HepG2 (cell line): ENCODE results near the gene SLC35B2. TPM values are rescaled to one million over a fixed set of nuclear protein-coding genes. Genes with fewer than 3 reads are reported as not detected.

Source experiments
- ADNP ChIP-seq: sonication (generic); formaldehyde crosslinking; IDR thresholded peaks from 2 replicates; pipeline ENCODE4 v1.4.0; 2020; ENCODE audit warnings: missing genetic modification reagents
- KDM5A ChIP-seq: fragments of 200-600 bp; sonication (generic); IDR thresholded peaks from 2 replicates; pipeline ENCODE4 v1.7.0; 2018; ENCODE audit warnings: antibody characterized with exemption, mild to moderate bottlenecking, low read length, borderline replicate concordance
- MYC ChIP-seq: sonication (generic); formaldehyde crosslinking; IDR thresholded peaks from 2 replicates; pipeline ENCODE4 v1.9.0; 2021; ENCODE audit warnings: missing genetic modification reagents, borderline replicate concordance
- POLR2AphosphoS5 ChIP-seq: IDR thresholded peaks from 2 replicates; pipeline ENCODE4 v1.6.1; 2012; ENCODE audit warnings: low read depth, low read length
- SAP130 ChIP-seq: IDR thresholded peaks from 2 replicates; pipeline ENCODE4 v1.6.1; 2016; ENCODE audit warnings: low read depth
- SMARCE1 ChIP-seq: fragments of 450-650 bp; IDR thresholded peaks from 2 replicates; pipeline ENCODE4 v1.6.1; 2017; ENCODE audit warnings: borderline replicate concordance
- TOPORS ChIP-seq: sonication (generic); formaldehyde crosslinking; IDR thresholded peaks from 2 replicates; pipeline ENCODE4 v1.8.0; 2023; ENCODE audit warnings: mild to moderate bottlenecking, missing genetic modification reagents
- U2AF2 ChIP-seq: fragments of 200-400 bp; formaldehyde crosslinking; IDR thresholded peaks from 2 replicates; pipeline ENCODE4 v1.6.1; 2017; ENCODE audit warnings: low read depth, mild to moderate bottlenecking, low read length
- WIZ ChIP-seq: sonication (generic); formaldehyde crosslinking; IDR thresholded peaks from 2 replicates; pipeline ENCODE4 v1.5.1; 2020; ENCODE audit warnings: mild to moderate bottlenecking, missing genetic modification reagents
- ZBTB7A ChIP-seq: sonication (generic); formaldehyde crosslinking; IDR thresholded peaks from 2 replicates; pipeline ENCODE4 v1.8.0; 2022; ENCODE audit warnings: mild to moderate bottlenecking, missing genetic modification reagents
- ZIK1 ChIP-seq: sonication (generic); formaldehyde crosslinking; IDR thresholded peaks from 2 replicates; pipeline ENCODE4 v1.5.0; 2020; ENCODE audit warnings: mild to moderate bottlenecking, low read depth, missing genetic modification reagents, borderline replicate concordance
- ZNF260 ChIP-seq: sonication (generic); formaldehyde crosslinking; IDR thresholded peaks from 2 replicates; pipeline ENCODE4 v1.4.0; 2020; ENCODE audit warnings: missing genetic modification reagents, low read depth, mild to moderate bottlenecking, borderline replicate concordance
- ZNF552 ChIP-seq: sonication (generic); formaldehyde crosslinking; IDR thresholded peaks from 2 replicates; pipeline ENCODE4 v1.9.0; 2022; ENCODE audit warnings: missing genetic modification reagents, mild to moderate bottlenecking, borderline replicate concordance
- ZNF674 ChIP-seq: sonication (generic); formaldehyde crosslinking; IDR thresholded peaks from 2 replicates; pipeline ENCODE4 v1.5.0; 2020; ENCODE audit warnings: low read depth, mild to moderate bottlenecking, missing genetic modification reagents
- ZNF724P ChIP-seq: sonication (generic); formaldehyde crosslinking; IDR thresholded peaks from 2 replicates; pipeline ENCODE4 v1.8.0; 2022; ENCODE audit warnings: missing genetic modification reagents, borderline replicate concordance
- ZZZ3 ChIP-seq: sonication (generic); formaldehyde crosslinking; IDR thresholded peaks from 2 replicates; pipeline ENCODE4 v1.4.0; 2020; ENCODE audit warnings: missing genetic modification reagents, mild to moderate bottlenecking, borderline replicate concordance
- polyA plus RNA-seq, 8 experiments: library from polyadenylated mRNA; depleted of rRNA in 3 of 8; stranded (reverse) in 7 of 8; unstranded in 1 of 8; fragments of >200 nt; fragmentation: Illumina TruSeq in 4 of 8; extraction: Trizol in 4 of 8; gene quantifications; 2 replicates each; pipeline versions ENCODE4 v1.2.1 to v1.2.3, GENCODE V29; 2011 to 2016; ENCODE audit warnings: low read depth in 4 of 8, missing spikeins in 1 of 8, mixed read lengths in 1 of 8; ENCODE audit not compliant: insufficient read depth in 1 of 8
- total RNA-seq, 5 experiments: library from RNA; depleted of rRNA; stranded (reverse); fragments of >200 nt; fragmentation: Illumina TruSeq; extraction: Trizol; gene quantifications; 2 replicates each; pipeline ENCODE4 v1.2.3, GENCODE V29; 2016; ENCODE audit warnings: low read depth in 1 of 5
- TF ChIP-seq, protein P1 (sequence below): IDR thresholded peaks from 2 replicates; pipeline ENCODE4 v1.6.1; 2016
- TF ChIP-seq, protein P2 (sequence below): sonication (generic); formaldehyde crosslinking; IDR thresholded peaks from 2 replicates; pipeline ENCODE4 v1.8.1; 2023; ENCODE audit warnings: mild to moderate bottlenecking, missing genetic modification reagents
- TF ChIP-seq, protein P3 (sequence below): sonication (generic); formaldehyde crosslinking; IDR thresholded peaks from 2 replicates; pipeline ENCODE4 v1.8.1; 2022; ENCODE audit warnings: mild to moderate bottlenecking, missing genetic modification reagents
- TF ChIP-seq, protein P4 (sequence below): sonication (generic); formaldehyde crosslinking; IDR thresholded peaks from 2 replicates; pipeline ENCODE4 v1.4.0; 2020; ENCODE audit warnings: low read depth, mild to moderate bottlenecking, missing genetic modification reagents
- TF ChIP-seq, protein P5 (sequence below): sonication (generic); formaldehyde crosslinking; IDR thresholded peaks from 2 replicates; pipeline ENCODE4 v1.8.1; 2022; ENCODE audit warnings: low read depth, mild to moderate bottlenecking, missing genetic modification reagents

SLC35B2 gene
- total and polyA plus RNA-seq, 2 of the 13 experiments (the other 11 are each of a cell fraction or from before 2014, with no cell fraction given) = 61.1 to 148 TPM

DNA sequence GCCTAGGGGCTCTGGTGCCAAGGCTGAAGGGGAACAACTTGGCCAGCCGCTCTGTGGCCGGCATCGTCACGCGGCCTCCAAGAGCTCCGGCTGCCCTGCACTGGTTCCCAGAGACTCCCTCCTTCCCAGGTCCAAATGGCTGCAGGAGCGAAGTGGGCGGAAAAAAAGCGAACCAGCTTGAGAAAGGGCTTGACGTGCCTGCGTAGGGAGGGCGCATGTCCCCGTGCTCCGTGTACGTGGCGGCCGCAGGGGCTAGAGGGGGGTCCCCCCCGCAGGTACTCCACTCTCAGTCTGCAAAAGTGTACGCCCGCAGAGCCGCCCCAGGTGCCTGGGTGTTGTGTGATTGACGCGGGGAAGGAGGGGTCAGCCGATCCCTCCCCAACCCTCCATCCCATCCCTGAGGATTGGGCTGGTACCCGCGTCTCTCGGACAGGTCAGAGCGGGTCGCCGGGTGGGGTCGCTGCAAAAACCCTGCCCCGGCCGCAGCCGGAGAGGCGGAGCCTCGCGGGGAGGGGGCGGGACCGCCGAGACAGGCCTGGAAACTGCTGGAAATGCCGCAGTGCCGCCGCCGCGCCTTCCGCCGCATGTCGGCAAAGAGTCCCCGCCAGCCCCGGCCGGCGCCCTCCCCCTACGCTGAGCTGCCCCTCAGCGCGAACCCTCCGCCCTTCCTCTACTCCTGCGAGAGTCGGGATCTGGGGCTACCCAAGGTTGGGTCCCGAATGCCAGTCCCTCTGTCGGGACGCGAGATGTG lies 11.2 kb downstream of the SLC35B2 start (continued):
- 0 out of 2 replicates have a peak, but pooled peaks have one; percentile 8 for TF ChIP-seq KDM5A
- TF ChIP-seq, protein P1, sequence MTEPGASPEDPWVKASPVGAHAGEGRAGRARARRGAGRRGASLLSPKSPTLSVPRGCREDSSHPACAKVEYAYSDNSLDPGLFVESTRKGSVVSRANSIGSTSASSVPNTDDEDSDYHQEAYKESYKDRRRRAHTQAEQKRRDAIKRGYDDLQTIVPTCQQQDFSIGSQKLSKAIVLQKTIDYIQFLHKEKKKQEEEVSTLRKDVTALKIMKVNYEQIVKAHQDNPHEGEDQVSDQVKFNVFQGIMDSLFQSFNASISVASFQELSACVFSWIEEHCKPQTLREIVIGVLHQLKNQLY (CRISPR knock-in tag) = peak; percentile 13; the same call in 1 of the 2 replicates
- TF ChIP-seq, protein P2, sequence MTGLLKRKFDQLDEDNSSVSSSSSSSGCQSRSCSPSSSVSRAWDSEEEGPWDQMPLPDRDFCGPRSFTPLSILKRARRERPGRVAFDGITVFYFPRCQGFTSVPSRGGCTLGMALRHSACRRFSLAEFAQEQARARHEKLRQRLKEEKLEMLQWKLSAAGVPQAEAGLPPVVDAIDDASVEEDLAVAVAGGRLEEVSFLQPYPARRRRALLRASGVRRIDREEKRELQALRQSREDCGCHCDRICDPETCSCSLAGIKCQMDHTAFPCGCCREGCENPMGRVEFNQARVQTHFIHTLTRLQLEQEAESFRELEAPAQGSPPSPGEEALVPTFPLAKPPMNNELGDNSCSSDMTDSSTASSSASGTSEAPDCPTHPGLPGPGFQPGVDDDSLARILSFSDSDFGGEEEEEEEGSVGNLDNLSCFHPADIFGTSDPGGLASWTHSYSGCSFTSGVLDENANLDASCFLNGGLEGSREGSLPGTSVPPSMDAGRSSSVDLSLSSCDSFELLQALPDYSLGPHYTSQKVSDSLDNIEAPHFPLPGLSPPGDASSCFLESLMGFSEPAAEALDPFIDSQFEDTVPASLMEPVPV (CRISPR knock-in tag) = peak; percentile 80; the same call in 1 of the 2 replicates
- no peak for TF ChIP-seq SMARCE1
- no peak for TF ChIP-seq ZNF674
- peak; percentile 86; the same call in 1 of the 2 replicates for TF ChIP-seq ZNF724P (CRISPR knock-in tag)
- peak; percentile 72 for TF ChIP-seq ZIK1 (CRISPR knock-in tag)
- TF ChIP-seq ZNF260 (CRISPR knock-in tag) = no peak
- 0 out of 2 replicates have a peak, but pooled peaks have one; percentile 39 for TF ChIP-seq WIZ (CRISPR knock-in tag)
- TF ChIP-seq SAP130 (CRISPR knock-in tag) = peak; percentile 87
- peak; percentile 77; the same call in 1 of the 2 replicates for TF ChIP-seq U2AF2
- TF ChIP-seq, protein P3, sequence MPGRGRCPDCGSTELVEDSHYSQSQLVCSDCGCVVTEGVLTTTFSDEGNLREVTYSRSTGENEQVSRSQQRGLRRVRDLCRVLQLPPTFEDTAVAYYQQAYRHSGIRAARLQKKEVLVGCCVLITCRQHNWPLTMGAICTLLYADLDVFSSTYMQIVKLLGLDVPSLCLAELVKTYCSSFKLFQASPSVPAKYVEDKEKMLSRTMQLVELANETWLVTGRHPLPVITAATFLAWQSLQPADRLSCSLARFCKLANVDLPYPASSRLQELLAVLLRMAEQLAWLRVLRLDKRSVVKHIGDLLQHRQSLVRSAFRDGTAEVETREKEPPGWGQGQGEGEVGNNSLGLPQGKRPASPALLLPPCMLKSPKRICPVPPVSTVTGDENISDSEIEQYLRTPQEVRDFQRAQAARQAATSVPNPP (CRISPR knock-in tag) = peak; percentile 84; the same call in 1 of the 2 replicates
- TF ChIP-seq MYC = peak; percentile 90
- TF ChIP-seq, protein P4, sequence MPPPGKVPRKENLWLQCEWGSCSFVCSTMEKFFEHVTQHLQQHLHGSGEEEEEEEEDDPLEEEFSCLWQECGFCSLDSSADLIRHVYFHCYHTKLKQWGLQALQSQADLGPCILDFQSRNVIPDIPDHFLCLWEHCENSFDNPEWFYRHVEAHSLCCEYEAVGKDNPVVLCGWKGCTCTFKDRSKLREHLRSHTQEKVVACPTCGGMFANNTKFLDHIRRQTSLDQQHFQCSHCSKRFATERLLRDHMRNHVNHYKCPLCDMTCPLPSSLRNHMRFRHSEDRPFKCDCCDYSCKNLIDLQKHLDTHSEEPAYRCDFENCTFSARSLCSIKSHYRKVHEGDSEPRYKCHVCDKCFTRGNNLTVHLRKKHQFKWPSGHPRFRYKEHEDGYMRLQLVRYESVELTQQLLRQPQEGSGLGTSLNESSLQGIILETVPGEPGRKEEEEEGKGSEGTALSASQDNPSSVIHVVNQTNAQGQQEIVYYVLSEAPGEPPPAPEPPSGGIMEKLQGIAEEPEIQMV = 0 out of 2 replicates have a peak, but pooled peaks have one; percentile 13
- TF ChIP-seq, protein P5, sequence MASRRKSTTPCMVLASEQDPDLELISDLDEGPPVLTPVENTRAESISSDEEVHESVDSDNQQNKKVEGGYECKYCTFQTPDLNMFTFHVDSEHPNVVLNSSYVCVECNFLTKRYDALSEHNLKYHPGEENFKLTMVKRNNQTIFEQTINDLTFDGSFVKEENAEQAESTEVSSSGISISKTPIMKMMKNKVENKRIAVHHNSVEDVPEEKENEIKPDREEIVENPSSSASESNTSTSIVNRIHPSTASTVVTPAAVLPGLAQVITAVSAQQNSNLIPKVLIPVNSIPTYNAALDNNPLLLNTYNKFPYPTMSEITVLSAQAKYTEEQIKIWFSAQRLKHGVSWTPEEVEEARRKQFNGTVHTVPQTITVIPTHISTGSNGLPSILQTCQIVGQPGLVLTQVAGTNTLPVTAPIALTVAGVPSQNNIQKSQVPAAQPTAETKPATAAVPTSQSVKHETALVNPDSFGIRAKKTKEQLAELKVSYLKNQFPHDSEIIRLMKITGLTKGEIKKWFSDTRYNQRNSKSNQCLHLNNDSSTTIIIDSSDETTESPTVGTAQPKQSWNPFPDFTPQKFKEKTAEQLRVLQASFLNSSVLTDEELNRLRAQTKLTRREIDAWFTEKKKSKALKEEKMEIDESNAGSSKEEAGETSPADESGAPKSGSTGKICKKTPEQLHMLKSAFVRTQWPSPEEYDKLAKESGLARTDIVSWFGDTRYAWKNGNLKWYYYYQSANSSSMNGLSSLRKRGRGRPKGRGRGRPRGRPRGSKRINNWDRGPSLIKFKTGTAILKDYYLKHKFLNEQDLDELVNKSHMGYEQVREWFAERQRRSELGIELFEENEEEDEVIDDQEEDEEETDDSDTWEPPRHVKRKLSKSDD (CRISPR knock-in tag) = peak; percentile 84
- peak; percentile 70 for TF ChIP-seq POLR2AphosphoS5
- TF ChIP-seq ZZZ3 (CRISPR knock-in tag) = no peak; the same call in 1 of the 2 replicates
- peak; percentile 43; the same call in 1 of the 2 replicates for TF ChIP-seq ZNF552
- no peak; the same call in 1 of the 2 replicates for TF ChIP-seq ZBTB7A (CRISPR knock-in tag)
- no peak for TF ChIP-seq ADNP (CRISPR knock-in tag)
- TF ChIP-seq TOPORS = peak; percentile 50; the same call in 1 of the 2 replicates
